ENCODE measurements around the gene HAL. TPM values are rescaled to one million over a fixed set of nuclear protein-coding genes. Genes with fewer than 3 reads are reported as not detected.

The HAL gene
- total RNA-seq, 1 experiment from 2014 or later: 0.07 TPM

- Histone ChIP-seq H3K9me2 (replicated peaks; ENCODE audit: insufficient read depth, low read length) (no peaks in the 10 kb centered on the region), H2AFZ (ENCODE audit: low read length) (no peak overlapping the region; the same call in 1 of the 2 replicates), H3K27ac (ENCODE audit: low read length) (no peak overlapping the region), H3K4me2 (ENCODE audit: low read depth, low read length, poor library complexity, severe bottlenecking) (peak overlapping the region; percentile 72), H3K9ac (ENCODE audit: low read length) (no peak overlapping the region; the same call in 1 of the 2 replicates), H3K36me3 (ENCODE audit: insufficient read depth, low read length) (no peaks in the 10 kb centered on the region), H3K79me2 (ENCODE audit: low read length) (peaks cover 27% of the 10 kb centered on the region), H4K20me1 (ENCODE audit: insufficient read depth, low read depth, low read length) (no peaks in the 10 kb centered on the region), H3K9me3 (ENCODE audit: low read length) (no peaks in the 10 kb centered on the region), H3K4me3 (ENCODE audit: low read length) (no peak overlapping the region; the same call in 1 of the 2 replicates), H3K27me3 (ENCODE audit: low read length) (no peaks in the 10 kb centered on the region), H3K4me1 (ENCODE audit: low read length) (peaks cover 22% of the 10 kb centered on the region)
- no peak for DNase-seq
Observed at GRCh38 chr12:96036765-96037455, 40.8 kb upstream of the HAL start.

- no peaks in the 10 kb centered on the region for H4K20me1 ChIP-seq (ENCODE audit: insufficient read depth, low read depth, low read length)
- no peaks in the 10 kb centered on the region for H3K9me3 ChIP-seq (ENCODE audit: low read length)
- H3K79me2 ChIP-seq (ENCODE audit: low read length): peaks cover 41% of the 10 kb centered on the region
- peaks cover 22% of the 10 kb centered on the region for H3K4me1 ChIP-seq (ENCODE audit: low read length)
- H3K27me3 ChIP-seq (ENCODE audit: low read length): no peaks in the 10 kb centered on the region
- peak within 1 kb of the TSS; percentile 72 for H2AFZ ChIP-seq (ENCODE audit: low read length)
- H3K4me3 ChIP-seq (ENCODE audit: low read length): peak within 1 kb of the TSS; percentile 88
- H3K27ac ChIP-seq (ENCODE audit: low read length): no peak within 1 kb of the TSS
- no peaks in the 10 kb centered on the region for H3K36me3 ChIP-seq (ENCODE audit: insufficient read depth, low read length)
- DNase-seq: peak; percentile 99
- H3K9ac ChIP-seq (ENCODE audit: low read length): peak within 1 kb of the TSS; percentile 82
- peak within 1 kb of the TSS; percentile 72 for H3K4me2 ChIP-seq (ENCODE audit: low read depth, low read length, poor library complexity, severe bottlenecking)
- H3K9me2 ChIP-seq (replicated peaks; ENCODE audit: insufficient read depth, low read length): no peaks in the 10 kb centered on the region
Observed at GRCh38 chr12:96035283-96036236, 39.4 kb upstream of the HAL start, which contains the start of gene LTA4H. Gene LTA4H (minus strand): TSS chr12:96035587. CDS start chr12:96035519, 68 bp downstream.

- H3K79me2 ChIP-seq (ENCODE audit: low read length): peaks cover 49% of the 10 kb centered on the region
- peak overlapping the region; percentile 88 for H3K4me3 ChIP-seq (ENCODE audit: low read length)
- no peaks in the 10 kb centered on the region for H4K20me1 ChIP-seq (ENCODE audit: insufficient read depth, low read depth, low read length)
- H2AFZ ChIP-seq (ENCODE audit: low read length): peak overlapping the region; percentile 54
- H3K9me3 ChIP-seq (ENCODE audit: low read length): no peaks in the 10 kb centered on the region
- no peak overlapping the region for H3K27ac ChIP-seq (ENCODE audit: low read length)
- H3K4me1 ChIP-seq (ENCODE audit: low read length): peaks cover 22% of the 10 kb centered on the region
- H3K9ac ChIP-seq (ENCODE audit: low read length): peak overlapping the region; percentile 82
- H3K36me3 ChIP-seq (ENCODE audit: insufficient read depth, low read length): no peaks in the 10 kb centered on the region
- peak overlapping the region; percentile 72 for H3K4me2 ChIP-seq (ENCODE audit: low read depth, low read length, poor library complexity, severe bottlenecking)
- H3K9me2 ChIP-seq (replicated peaks; ENCODE audit: insufficient read depth, low read length): no peaks in the 10 kb centered on the region
- no peaks in the 10 kb centered on the region for H3K27me3 ChIP-seq (ENCODE audit: low read length)
- peak; percentile 59 for DNase-seq
Observed at GRCh38 chr12:96034621-96035282, 38.6 kb upstream of the HAL start.

- H3K27ac ChIP-seq (ENCODE audit: low read length): no peak overlapping the region
- no peaks in the 10 kb centered on the region for H3K9me2 ChIP-seq (replicated peaks; ENCODE audit: insufficient read depth, low read length)
- peak overlapping the region; percentile 88 for H3K4me3 ChIP-seq (ENCODE audit: low read length)
- H3K4me2 ChIP-seq (ENCODE audit: low read depth, low read length, poor library complexity, severe bottlenecking): peak overlapping the region; percentile 72
- peak overlapping the region; percentile 82 for H3K9ac ChIP-seq (ENCODE audit: low read length)
- no peaks in the 10 kb centered on the region for H4K20me1 ChIP-seq (ENCODE audit: insufficient read depth, low read depth, low read length)
- H3K79me2 ChIP-seq (ENCODE audit: low read length): peaks cover 52% of the 10 kb centered on the region
- peaks cover 22% of the 10 kb centered on the region for H3K4me1 ChIP-seq (ENCODE audit: low read length)
- H3K9me3 ChIP-seq (ENCODE audit: low read length): no peaks in the 10 kb centered on the region
- DNase-seq: no peak
- no peaks in the 10 kb centered on the region for H3K36me3 ChIP-seq (ENCODE audit: insufficient read depth, low read length)
- no peaks in the 10 kb centered on the region for H3K27me3 ChIP-seq (ENCODE audit: low read length)
- no peak overlapping the region for H2AFZ ChIP-seq (ENCODE audit: low read length)
Observed at GRCh38 chr12:96033549-96034389, 37.6 kb upstream of the HAL start.

GRCh38 chr12:96029826-96030225 lies 33.7 kb upstream of the HAL start:
- H3K4me3 ChIP-seq (ENCODE audit: low read length): no peak overlapping the region
- H3K4me1 ChIP-seq (ENCODE audit: low read length): peaks cover 14% of the 10 kb centered on the region
- no peaks in the 10 kb centered on the region for H3K9me3 ChIP-seq (ENCODE audit: low read length)
- H3K27ac ChIP-seq (ENCODE audit: low read length): no peak overlapping the region
- DNase-seq: no peak
- no peaks in the 10 kb centered on the region for H3K9me2 ChIP-seq (replicated peaks; ENCODE audit: insufficient read depth, low read length)
- H3K79me2 ChIP-seq (ENCODE audit: low read length): peaks cover 54% of the 10 kb centered on the region
- H3K27me3 ChIP-seq (ENCODE audit: low read length): no peaks in the 10 kb centered on the region
- H4K20me1 ChIP-seq (ENCODE audit: insufficient read depth, low read depth, low read length): no peaks in the 10 kb centered on the region
- H3K9ac ChIP-seq (ENCODE audit: low read length): no peak overlapping the region
- no peak overlapping the region for H2AFZ ChIP-seq (ENCODE audit: low read length)
- H3K4me2 ChIP-seq (ENCODE audit: low read depth, low read length, poor library complexity, severe bottlenecking): no peak overlapping the region
- peaks cover 6% of the 10 kb centered on the region; the same call in 1 of the 2 replicates for H3K36me3 ChIP-seq (ENCODE audit: insufficient read depth, low read length)

- Histone ChIP-seq H3K27me3 (ENCODE audit: low read length) (no peaks in the 10 kb centered on the region), H4K20me1 (ENCODE audit: insufficient read depth, low read depth, low read length) (no peaks in the 10 kb centered on the region), H3K36me3 (ENCODE audit: insufficient read depth, low read length) (peaks cover 9% of the 10 kb centered on the region; the same call in 1 of the 2 replicates), H3K27ac (ENCODE audit: low read length) (no peak overlapping the region), H3K79me2 (ENCODE audit: low read length) (peaks cover 42% of the 10 kb centered on the region), H2AFZ (ENCODE audit: low read length) (no peak overlapping the region), H3K9me3 (ENCODE audit: low read length) (no peaks in the 10 kb centered on the region), H3K4me3 (ENCODE audit: low read length) (no peak overlapping the region), H3K9ac (ENCODE audit: low read length) (no peak overlapping the region), H3K4me2 (ENCODE audit: low read depth, low read length, poor library complexity, severe bottlenecking) (no peak overlapping the region), H3K9me2 (replicated peaks; ENCODE audit: insufficient read depth, low read length) (no peaks in the 10 kb centered on the region), H3K4me1 (ENCODE audit: low read length) (peaks cover 3% of the 10 kb centered on the region; the same call in 1 of the 2 replicates)
- DNase-seq: no peak
Observed at GRCh38 chr12:96028538-96028937, 32.4 kb upstream of the HAL start.

GRCh38 chr12:96026331-96026730 lies 30.2 kb upstream of the HAL start:
- Histone ChIP-seq H3K27ac (ENCODE audit: low read length) (no peak overlapping the region), H3K36me3 (ENCODE audit: insufficient read depth, low read length) (peaks cover 20% of the 10 kb centered on the region; the same call in 1 of the 2 replicates), H3K4me1 (ENCODE audit: low read length) (peaks cover 5% of the 10 kb centered on the region), H3K4me2 (ENCODE audit: low read depth, low read length, poor library complexity, severe bottlenecking) (no peak overlapping the region), H3K4me3 (ENCODE audit: low read length) (no peak overlapping the region), H3K27me3 (ENCODE audit: low read length) (no peaks in the 10 kb centered on the region), H4K20me1 (ENCODE audit: insufficient read depth, low read depth, low read length) (no peaks in the 10 kb centered on the region), H2AFZ (ENCODE audit: low read length) (no peak overlapping the region), H3K79me2 (ENCODE audit: low read length) (peaks cover 23% of the 10 kb centered on the region), H3K9ac (ENCODE audit: low read length) (no peak overlapping the region), H3K9me3 (ENCODE audit: low read length) (no peaks in the 10 kb centered on the region), H3K9me2 (replicated peaks; ENCODE audit: insufficient read depth, low read length) (no peaks in the 10 kb centered on the region)
- DNase-seq: no peak

Measured in Karpas-422 (cell line).